Measurements from ENCODE around the gene PRAMEF17.
A peak's percentile ranks its signal among the peaks of the same experiment; 100 is the strongest.
"Not testable (repeated sequence)": the region's sequence is repeated elsewhere in the genome, so short reads cannot be mapped to it uniquely, and the experiment has no call there.

The PRAMEF17 gene

GRCh38 chr1:13389332-13389731 is at the start of gene PRAMEF17:
PRAMEF17 (plus strand) TSS chr1:13389632; CDS start chr1:13389658, 26 bp downstream.
- DNase-seq, result not testable (repeated sequence)

GRCh38 chr1:13342496-13342895 is 46.9 kb upstream of the PRAMEF17 start:
- DNase-seq, result not testable (repeated sequence)

GRCh38 chr1:13347034-13347433 is 42.4 kb upstream of the PRAMEF17 start, which contains the start of gene PRAMEF14:
PRAMEF14 (minus strand) TSS chr1:13347134; CDS start chr1:13345314, 1,820 bp downstream.
- DNase-seq, result not testable (repeated sequence)

- DNase-seq, result not testable (repeated sequence)
Observed at GRCh38 chr1:13353476-13353875, 36.0 kb upstream of the PRAMEF17 start.

- DNase-seq, result not testable (repeated sequence)
Observed at GRCh38 chr1:13354475-13354874, 35.0 kb upstream of the PRAMEF17 start.

- peak; percentile 49 for DNase-seq
Observed at GRCh38 chr1:13356774-13357173, 32.7 kb upstream of the PRAMEF17 start.

GRCh38 chr1:13362364-13362763 is 27.1 kb upstream of the PRAMEF17 start:
- DNase-seq, result not testable (repeated sequence)

GRCh38 chr1:13364928-13365327 is 24.5 kb upstream of the PRAMEF17 start:
- not testable (repeated sequence) for DNase-seq

- not testable (repeated sequence) for DNase-seq
Observed at GRCh38 chr1:13366536-13366935, 22.9 kb upstream of the PRAMEF17 start.

GRCh38 chr1:13368544-13368943 is 20.9 kb upstream of the PRAMEF17 start:
- DNase-seq, result not testable (repeated sequence)

- not testable (repeated sequence) for DNase-seq
Observed at GRCh38 chr1:13378983-13379382, 10.4 kb upstream of the PRAMEF17 start.

- not testable (repeated sequence) for DNase-seq
Observed at GRCh38 chr1:13380380-13380779, 9.1 kb upstream of the PRAMEF17 start.

- not testable (repeated sequence) for DNase-seq
Observed at GRCh38 chr1:13393004-13393403, 3.6 kb downstream of the PRAMEF17 start.

- not testable (repeated sequence) for DNase-seq
Observed at GRCh38 chr1:13394761-13395160, 5.3 kb downstream of the PRAMEF17 start.

GRCh38 chr1:13395311-13395710 is 5.9 kb downstream of the PRAMEF17 start:
- DNase-seq, result not testable (repeated sequence)

- no peak for DNase-seq
Observed at GRCh38 chr1:13407811-13408210, 18.4 kb downstream of the PRAMEF17 start.

GRCh38 chr1:13410150-13410549 is 20.7 kb downstream of the PRAMEF17 start, which contains the start of gene PRAMEF20:
PRAMEF20 (plus strand) TSS chr1:13410450; CDS start chr1:13416355, 5,905 bp downstream.
- not testable (repeated sequence) for DNase-seq

GRCh38 chr1:13430495-13430894 is 41.1 kb downstream of the PRAMEF17 start:
- DNase-seq, result no peak

GRCh38 chr1:13432251-13432650 is 42.8 kb downstream of the PRAMEF17 start:
- DNase-seq, result no peak

- DNase-seq, result not testable (repeated sequence)
Observed at GRCh38 chr1:13433694-13434358, 44.4 kb downstream of the PRAMEF17 start.

- no peak for DNase-seq
Observed at GRCh38 chr1:13435458-13435857, 46.0 kb downstream of the PRAMEF17 start.

GRCh38 chr1:13439104-13439783 is 49.8 kb downstream of the PRAMEF17 start:
- DNase-seq, result not testable (repeated sequence)
